BLaER1 treated with 17β-estradiol and CSF1 and Interleukin-3, amounts not matched to agents 10 nM and 100 nM (cell line): ENCODE measurements around the gene KIT.

Experiments
- H3K27ac ChIP-seq, 11 experiments: shearing (Covaris generic); formaldehyde crosslinking; 2 replicates each; pipeline ENCODE4 v1.8.1; 2022
- H3K27me3 ChIP-seq, 11 experiments: shearing (Covaris generic); formaldehyde crosslinking; 2 replicates each; pipeline ENCODE4 v1.8.1; 2022
- H3K36me3 ChIP-seq, 11 experiments: shearing (Covaris generic); formaldehyde crosslinking; 2 replicates each; pipeline ENCODE4 v1.8.1; 2022
- H3K4me1 ChIP-seq, 10 experiments: shearing (Covaris generic); formaldehyde crosslinking; 2 replicates each; pipeline ENCODE4 v1.8.1; 2022
- H3K4me2 ChIP-seq, 11 experiments: shearing (Covaris generic); formaldehyde crosslinking; 2 replicates each; pipeline ENCODE4 v1.8.1; 2022
- H3K4me3 ChIP-seq, 10 experiments: shearing (Covaris generic); formaldehyde crosslinking; 2 replicates each; pipeline ENCODE4 v1.8.1; 2022
- H3K9ac ChIP-seq, 11 experiments: shearing (Covaris generic); formaldehyde crosslinking; 2 replicates each; pipeline ENCODE4 v1.8.1; 2022
- H3K9me3 ChIP-seq, 11 experiments: shearing (Covaris generic); formaldehyde crosslinking; replicated peaks in 1 of 11; 2 replicates each; pipeline ENCODE4 v1.8.1; 2022
- H4K20me1 ChIP-seq, 11 experiments: shearing (Covaris generic); formaldehyde crosslinking; 2 replicates each; pipeline ENCODE4 v1.8.1; 2022
- Cebpa-rat ChIP-seq, 11 experiments: shearing (Covaris generic); IDR thresholded peaks; 2 replicates each; pipeline ENCODE4 v1.8.1; 2022

KIT gene

GRCh38 chr4:54643172-54643571 lies 14.6 kb upstream of the KIT start:
- TF ChIP-seq Cebpa-rat (IDR thresholded peaks at IDR 0.05): no peak
- Histone ChIP-seq H3K27ac (no peak overlapping the region), H4K20me1 (no peaks in the 10 kb centered on the region), H3K4me1 (no peaks in the 10 kb centered on the region), H3K36me3 (no peaks in the 10 kb centered on the region), H3K9ac (no peak overlapping the region), H3K4me3 (no peak overlapping the region), H3K4me2 (no peak overlapping the region), H3K27me3 (no peaks in the 10 kb centered on the region), H3K9me3 (no peaks in the 10 kb centered on the region)

- Histone ChIP-seq H3K9ac (no peak overlapping the region), H3K36me3 (no peaks in the 10 kb centered on the region), H3K9me3 (no peaks in the 10 kb centered on the region), H3K27ac (no peak overlapping the region), H3K27me3 (no peaks in the 10 kb centered on the region), H3K4me2 (no peak overlapping the region), H4K20me1 (no peaks in the 10 kb centered on the region), H3K4me3 (no peak overlapping the region), H3K4me1 (no peaks in the 10 kb centered on the region)
- no peak for TF ChIP-seq Cebpa-rat (IDR thresholded peaks at IDR 0.05)
Observed at GRCh38 chr4:54643958-54644751, 13.6 kb upstream of the KIT start.

GRCh38 chr4:54645830-54646229 lies 11.9 kb upstream of the KIT start:
- no peak overlapping the region for H3K4me3 ChIP-seq
- no peak overlapping the region for H3K4me2 ChIP-seq
- no peak overlapping the region for H3K27ac ChIP-seq
- H3K27me3 ChIP-seq: no peaks in the 10 kb centered on the region
- no peak overlapping the region for H3K9ac ChIP-seq
- H3K36me3 ChIP-seq: no peaks in the 10 kb centered on the region
- H3K4me1 ChIP-seq: no peaks in the 10 kb centered on the region
- no peaks in the 10 kb centered on the region for H4K20me1 ChIP-seq
- no peak for TF ChIP-seq Cebpa-rat (IDR thresholded peaks at IDR 0.05)
- H3K9me3 ChIP-seq: no peaks in the 10 kb centered on the region

GRCh38 chr4:54647070-54647469 lies 10.7 kb upstream of the KIT start:
- Histone ChIP-seq H3K4me2 (no peak overlapping the region), H3K9me3 (no peaks in the 10 kb centered on the region), H4K20me1 (no peaks in the 10 kb centered on the region), H3K27ac (no peak overlapping the region), H3K4me3 (no peak overlapping the region), H3K9ac (no peak overlapping the region), H3K4me1 (no peaks in the 10 kb centered on the region), H3K36me3 (no peaks in the 10 kb centered on the region), H3K27me3 (no peaks in the 10 kb centered on the region)
- no peak for TF ChIP-seq Cebpa-rat (IDR thresholded peaks at IDR 0.05)

GRCh38 chr4:54651050-54651449 lies 6.7 kb upstream of the KIT start:
- no peaks in the 10 kb centered on the region for H4K20me1 ChIP-seq
- no peaks in the 10 kb centered on the region for H3K36me3 ChIP-seq
- H3K4me1 ChIP-seq: no peaks in the 10 kb centered on the region
- peaks cover under 1 to 18% (median 10%) of the 10 kb centered on the region in 11 experiments; a peak in 21 of 22 replicates for H3K27me3 ChIP-seq
- H3K9me3 ChIP-seq: no peaks in the 10 kb centered on the region
- H3K4me2 ChIP-seq: no peak overlapping the region
- H3K4me3 ChIP-seq: no peak overlapping the region
- H3K27ac ChIP-seq: no peak overlapping the region
- TF ChIP-seq Cebpa-rat (IDR thresholded peaks at IDR 0.05): no peak
- H3K9ac ChIP-seq: no peak overlapping the region

GRCh38 chr4:54654753-54655152 lies 3.0 kb upstream of the KIT start:
- no peak overlapping the region for H3K4me3 ChIP-seq
- peaks cover 0 to 28% (median 4%) of the 10 kb centered on the region in 11 experiments; a peak in 8 of 22 replicates for H4K20me1 ChIP-seq
- no peak for TF ChIP-seq Cebpa-rat (IDR thresholded peaks at IDR 0.05)
- H3K4me1 ChIP-seq: peaks cover 8 to 25% (median 20%) of the 10 kb centered on the region in 10 experiments; a peak in 18 of 20 replicates
- no peak overlapping the region for H3K4me2 ChIP-seq
- H3K27ac ChIP-seq: no peak overlapping the region
- no peak overlapping the region for H3K9ac ChIP-seq
- H3K27me3 ChIP-seq: peaks cover 37 to 55% (median 47%) of the 10 kb centered on the region in 11 experiments
- H3K36me3 ChIP-seq: no peaks in the 10 kb centered on the region
- no peaks in the 10 kb centered on the region for H3K9me3 ChIP-seq

- Histone ChIP-seq H3K36me3 (no peaks in the 10 kb centered on the region), H4K20me1 (peaks cover 0 to 33% (median 6%) of the 10 kb centered on the region in 11 experiments; a peak in 8 of 22 replicates), H3K4me2 (peak overlapping the region; percentile 94 to 100 (median 100)), H3K27ac (no peak overlapping the region), H3K9me3 (no peaks in the 10 kb centered on the region), H3K9ac (peak overlapping the region in 6 of 11 experiments; percentile 32 to 73 (median 62); a peak in 7 of 22 replicates), H3K27me3 (peaks cover 50 to 78% (median 70%) of the 10 kb centered on the region in 11 experiments), H3K4me1 (peaks cover 8 to 30% (median 25%) of the 10 kb centered on the region in 10 experiments; a peak in 18 of 20 replicates), H3K4me3 (peak overlapping the region; percentile 56 to 75 (median 64))
- TF ChIP-seq Cebpa-rat (IDR thresholded peaks at IDR 0.05): no peak
Observed at GRCh38 chr4:54657185-54657550, 589 bp upstream of the KIT start.

GRCh38 chr4:54658252-54659093 lies 716 bp downstream of the KIT start:
- Histone ChIP-seq H3K4me3 (peak overlapping the region; percentile 56 to 75 (median 64)), H3K4me1 (peaks cover 14 to 33% (median 26%) of the 10 kb centered on the region in 10 experiments; a peak in 19 of 20 replicates), H3K27me3 (peaks cover 50 to 78% (median 71%) of the 10 kb centered on the region in 11 experiments), H3K27ac (no peak overlapping the region), H3K9me3 (no peaks in the 10 kb centered on the region), H3K9ac (peak overlapping the region; percentile 16 to 73 (median 60); a peak in 20 of 22 replicates), H3K36me3 (no peaks in the 10 kb centered on the region), H4K20me1 (peaks cover 0 to 33% (median 6%) of the 10 kb centered on the region in 11 experiments; a peak in 8 of 22 replicates), H3K4me2 (peak overlapping the region; percentile 94 to 100 (median 100))
- no peak for TF ChIP-seq Cebpa-rat (IDR thresholded peaks at IDR 0.05)

GRCh38 chr4:54659313-54659712 lies 1.6 kb downstream of the KIT start:
- H3K4me3 ChIP-seq: peak overlapping the region; percentile 56 to 75 (median 64)
- TF ChIP-seq Cebpa-rat (IDR thresholded peaks at IDR 0.05): no peak
- peaks cover 0 to 33% (median 6%) of the 10 kb centered on the region in 11 experiments; a peak in 8 of 22 replicates for H4K20me1 ChIP-seq
- H3K36me3 ChIP-seq: no peaks in the 10 kb centered on the region
- H3K27me3 ChIP-seq: peaks cover 50 to 78% (median 71%) of the 10 kb centered on the region in 11 experiments
- H3K9ac ChIP-seq: peak overlapping the region in 10 of 11 experiments; percentile 16 to 73 (median 60); a peak in 17 of 22 replicates
- H3K4me1 ChIP-seq: peaks cover 19 to 34% (median 27%) of the 10 kb centered on the region in 10 experiments; a peak in 19 of 20 replicates
- H3K27ac ChIP-seq: no peak overlapping the region
- H3K4me2 ChIP-seq: peak overlapping the region; percentile 94 to 100 (median 100)
- no peaks in the 10 kb centered on the region for H3K9me3 ChIP-seq
